NCI-H2227 treated with DMSO at 0.1 percent for 48 hours (cell line): ENCODE data around the gene SAMD10.
"Not testable (repeated sequence)": the region's sequence is repeated elsewhere in the genome, so short reads cannot be mapped to it uniquely, and the experiment has no call there.

Source experiments
- DNase-seq: peaks from one replicate; lab custom pipeline; 2025; lab: John Stamatoyannopoulos, UW

The SAMD10 gene

DNA sequence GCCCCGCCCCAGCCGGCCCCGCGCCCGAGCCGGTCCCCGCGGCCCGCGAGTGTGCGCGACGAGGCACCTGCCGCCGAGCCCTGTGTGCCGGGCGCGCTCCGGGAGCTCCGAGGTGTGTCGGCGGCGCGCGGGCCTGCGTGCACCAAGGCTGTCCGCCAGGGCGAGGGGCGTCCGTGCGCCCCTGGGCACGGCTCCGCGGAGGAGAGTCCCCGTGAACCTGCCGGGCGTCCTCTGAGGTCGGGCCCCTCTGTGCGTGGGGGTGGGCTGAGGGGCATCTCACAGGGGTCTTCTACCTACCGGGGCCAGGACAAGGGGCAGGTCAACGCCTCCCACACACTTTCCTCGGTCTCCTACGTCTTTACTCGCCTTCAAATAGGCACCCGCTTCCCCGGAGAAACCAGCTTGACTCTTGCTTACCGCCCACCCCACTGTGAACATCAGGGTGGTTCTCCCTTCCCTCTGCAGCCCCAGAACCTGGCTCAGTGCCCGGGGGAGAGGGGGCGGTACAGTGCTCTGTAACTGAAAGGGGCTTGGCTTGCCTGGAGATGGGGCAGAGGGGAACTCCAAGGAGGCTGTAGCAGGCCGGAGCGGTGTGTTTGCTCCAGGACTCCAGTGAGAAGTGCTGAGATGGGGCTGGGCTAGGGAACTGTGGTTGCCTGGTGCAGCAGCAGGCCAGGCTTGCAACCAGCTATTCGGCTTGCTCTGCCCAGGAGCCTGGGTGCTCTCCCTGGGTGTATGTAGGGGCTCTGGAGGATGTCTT is at the start of gene SAMD10:
SAMD10 (minus strand) TSS at position 86 of the 760 bp plus-strand sequence. CDS start 175 bp downstream, outside the sequence.
- peak; percentile 58 for DNase-seq

GRCh38 chr20:64027981-64028685 is 48.7 kb upstream of the SAMD10 start:
- no peak for DNase-seq

DNA sequence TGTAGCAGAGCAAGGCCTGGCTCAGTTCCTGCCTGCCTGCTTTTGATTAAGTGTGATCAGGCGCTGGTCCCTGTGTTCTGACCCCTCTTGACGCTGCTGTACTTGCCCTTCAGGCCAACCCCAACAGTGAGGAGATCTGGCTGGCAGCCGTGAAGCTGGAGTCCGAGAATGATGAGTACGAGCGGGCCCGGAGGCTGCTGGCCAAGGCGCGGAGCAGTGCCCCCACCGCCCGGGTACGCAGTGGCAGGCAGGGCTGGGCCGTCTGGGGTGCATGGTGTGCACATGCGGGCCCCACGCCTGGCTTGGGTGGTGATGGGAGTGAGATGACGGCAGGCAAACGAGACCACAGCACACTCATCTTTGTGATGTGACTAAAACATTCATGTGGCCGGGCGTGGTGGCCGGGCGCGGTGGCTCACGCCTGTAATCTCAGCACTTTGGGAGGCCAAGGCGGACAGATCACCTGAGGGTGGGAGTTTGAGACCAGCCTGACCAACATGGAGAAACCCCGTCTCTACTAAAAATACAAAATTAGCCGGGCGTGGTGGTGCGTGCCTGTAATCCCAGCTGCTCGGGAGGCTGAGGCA is 46.5 kb upstream of the SAMD10 start:
- DNase-seq = no peak

GRCh38 chr20:64025101-64025825 is 45.8 kb upstream of the SAMD10 start:
- DNase-seq = no peak

DNA sequence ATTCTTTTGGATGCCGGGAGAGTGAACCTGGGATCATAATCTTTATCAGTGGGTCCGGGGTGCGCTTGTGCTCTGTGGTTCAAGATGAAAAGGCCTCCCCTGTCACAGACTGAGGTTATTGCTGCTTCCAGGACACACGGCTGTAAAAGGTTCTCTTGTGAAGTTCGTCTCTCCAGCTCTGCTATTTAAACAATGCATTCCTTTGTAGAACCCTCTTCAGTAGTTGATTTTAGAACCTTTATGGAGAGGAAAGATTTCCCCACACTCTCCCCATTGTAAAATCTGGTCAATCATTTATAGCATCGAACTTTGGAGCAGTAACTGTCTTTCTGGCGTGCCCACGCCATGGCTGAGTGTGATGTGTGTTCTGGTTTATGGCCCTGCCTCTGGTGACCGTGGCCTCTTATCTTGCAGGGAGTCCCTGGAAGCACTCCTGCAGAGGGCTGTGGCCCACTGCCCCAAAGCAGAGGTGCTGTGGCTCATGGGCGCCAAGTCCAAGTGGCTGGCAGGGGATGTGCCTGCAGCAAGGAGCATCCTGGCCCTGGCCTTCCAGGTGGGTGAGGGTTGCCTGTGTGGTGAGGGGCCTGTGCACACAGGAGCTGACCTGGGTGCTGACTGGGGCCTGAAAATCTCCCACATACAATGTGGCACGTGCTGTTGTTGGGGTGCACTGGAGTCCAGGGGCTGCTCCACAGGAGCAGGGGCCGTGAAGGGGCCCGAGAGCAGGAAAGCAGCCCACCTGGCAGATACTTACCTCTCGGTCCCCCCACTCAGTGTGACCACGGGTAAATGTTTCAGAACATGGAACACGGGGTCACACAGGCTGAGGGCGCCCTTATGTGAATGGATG is 44.9 kb upstream of the SAMD10 start:
- DNase-seq = no peak

- DNase-seq = no peak
Measured at GRCh38 chr20:64023361-64024140, 44.1 kb upstream of the SAMD10 start.

DNA sequence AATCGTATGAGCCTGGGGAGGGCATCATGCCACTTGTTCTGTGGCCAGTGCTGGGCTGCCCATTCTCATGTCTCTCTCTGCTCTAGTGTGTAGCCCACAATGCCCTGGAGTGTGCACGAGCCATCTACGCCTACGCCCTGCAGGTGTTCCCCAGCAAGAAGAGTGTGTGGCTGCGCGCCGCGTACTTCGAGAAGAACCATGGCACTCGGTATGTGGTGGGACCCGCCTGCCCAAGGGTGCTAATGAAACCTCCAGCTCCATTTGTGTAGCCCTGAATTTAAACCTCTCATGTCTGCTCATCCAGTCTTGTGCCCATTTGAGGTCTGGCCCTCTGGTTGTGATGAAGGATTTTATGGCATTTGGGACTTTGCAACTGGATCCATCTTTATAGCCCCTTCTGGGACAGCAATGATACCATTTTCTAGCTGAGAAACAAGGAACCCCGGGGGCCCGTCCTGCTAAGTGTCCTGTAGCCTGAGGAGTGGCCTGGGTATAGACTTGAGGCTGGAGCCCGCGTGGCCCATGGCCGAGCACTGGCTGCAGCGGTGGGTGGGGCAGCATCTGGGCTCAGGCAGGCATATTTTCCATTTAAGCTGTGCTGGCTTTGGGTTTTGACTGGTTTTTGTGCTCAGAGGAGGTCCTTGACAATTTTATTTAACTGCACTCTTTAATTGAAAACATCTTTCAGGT is 43.4 kb upstream of the SAMD10 start:
- DNase-seq = no peak

DNA sequence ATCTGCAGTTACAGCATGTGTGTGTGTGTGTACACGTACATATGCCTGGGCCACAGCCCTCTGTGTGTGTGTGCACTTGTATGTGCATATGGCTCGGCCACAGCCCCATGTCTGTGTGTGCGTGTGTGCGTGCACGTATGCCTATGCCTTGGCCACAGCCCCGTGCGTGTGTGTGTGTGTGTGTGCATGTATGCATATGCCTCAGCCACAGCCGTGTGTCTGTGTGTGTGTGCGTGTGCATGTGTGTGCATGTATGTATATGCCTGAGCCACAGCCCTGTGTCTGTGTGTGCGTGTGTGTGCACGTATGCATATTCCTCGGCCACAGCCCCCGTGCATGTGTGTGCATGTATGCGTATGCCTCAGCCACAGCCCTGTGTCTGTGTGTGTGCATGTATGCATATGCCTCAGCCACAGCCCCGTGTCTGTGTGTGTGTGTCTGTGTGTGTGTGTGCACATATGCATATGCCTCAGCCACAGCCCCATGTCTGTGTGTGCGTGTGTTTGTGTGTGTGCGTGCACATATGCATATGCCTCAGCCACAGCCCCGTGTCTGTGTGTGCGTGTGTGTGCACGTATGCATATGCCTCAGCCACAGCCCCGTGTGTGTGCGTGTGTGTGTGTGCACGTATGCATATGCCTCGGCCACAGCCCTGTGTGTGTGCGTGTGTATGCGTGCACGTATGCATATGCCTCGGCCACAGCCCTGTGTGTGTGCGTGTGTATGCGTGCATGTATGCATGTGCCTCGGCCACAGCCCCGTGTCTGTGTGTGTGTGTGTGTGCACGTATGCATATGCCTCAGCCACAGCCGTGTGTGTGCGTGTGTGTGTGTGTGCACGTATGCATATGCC is 41.9 kb upstream of the SAMD10 start:
- DNase-seq = no peak

GRCh38 chr20:64015635-64016034 is 36.2 kb upstream of the SAMD10 start:
- DNase-seq = no peak

GRCh38 chr20:64012385-64013154 is 33.1 kb upstream of the SAMD10 start:
- not testable (repeated sequence) for DNase-seq

- DNase-seq = no peak
Measured at GRCh38 chr20:64011366-64011779, 31.9 kb upstream of the SAMD10 start.

- DNase-seq = no peak
Measured at GRCh38 chr20:64010711-64011237, 31.3 kb upstream of the SAMD10 start.

- no peak for DNase-seq
Measured at GRCh38 chr20:64009811-64010387, 30.5 kb upstream of the SAMD10 start.

GRCh38 chr20:64006902-64007301 is 27.5 kb upstream of the SAMD10 start:
- DNase-seq = no peak

GRCh38 chr20:64006490-64006889 is 27.0 kb upstream of the SAMD10 start:
- no peak for DNase-seq

- no peak for DNase-seq
Measured at GRCh38 chr20:64005394-64005793, 26.0 kb upstream of the SAMD10 start.

DNA sequence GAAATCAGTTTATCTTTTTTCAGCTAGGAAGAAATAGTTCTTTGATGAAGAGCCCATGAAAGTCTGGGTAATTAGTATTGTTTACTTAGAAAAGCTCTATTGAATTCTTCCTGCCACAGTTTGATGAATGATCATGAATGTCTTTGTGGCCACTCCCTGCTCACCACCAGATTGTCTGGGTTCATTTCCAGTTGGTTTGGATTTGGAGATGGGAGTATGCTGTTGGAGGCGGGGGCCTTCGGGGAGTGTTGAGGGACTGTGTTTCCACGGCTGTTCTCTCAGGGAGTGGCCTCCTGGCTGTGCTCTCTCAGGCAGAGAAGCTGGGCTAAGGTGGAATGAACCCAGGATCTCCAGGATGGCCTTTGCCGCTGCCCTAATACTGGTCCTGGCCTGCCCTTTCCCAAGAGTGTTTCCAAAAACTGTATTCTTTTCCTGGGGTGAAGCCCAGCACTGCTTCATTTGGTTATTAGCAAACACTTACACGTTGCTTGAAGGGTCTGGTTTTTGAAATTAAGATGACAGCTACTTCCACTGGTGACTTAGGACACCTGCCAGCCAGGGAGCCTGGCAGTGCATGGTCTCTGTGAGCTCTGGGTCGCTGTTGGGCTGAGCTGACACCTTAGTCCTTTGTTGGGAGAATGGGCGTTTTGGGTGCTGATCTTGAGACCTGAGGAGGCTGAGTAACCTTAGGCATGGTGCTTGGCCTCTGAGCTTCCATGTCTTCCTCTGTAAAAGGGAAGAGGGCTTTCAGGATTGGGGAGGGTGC is 24.7 kb upstream of the SAMD10 start:
- DNase-seq = no peak
